Smooth muscle cell (in vitro differentiated cells): ENCODE results near the gene TPK1. TPM values are rescaled to one million over a fixed set of nuclear protein-coding genes. Genes with fewer than 3 reads are reported as not detected.

Experiments
- polyA plus RNA-seq: library from polyadenylated mRNA; unstranded; fragments of >200 nt; fragmentation: Nextera tagmentation; extraction: Ambion mirVana; gene quantifications from 2 replicates; pipeline ENCODE4 v1.2.1, GENCODE V29; 2016
- small RNA-seq: library from RNA; depleted of rRNA; stranded (forward); fragments of <200 nt; gene quantifications from one replicate; pipeline ENCODE3, GENCODE V24; 2014
- total RNA-seq: library from RNA; depleted of rRNA; stranded (reverse); fragments of >200 nt; gene quantifications from 2 replicates; pipeline ENCODE4 v1.2.3, GENCODE V29; 2014

The TPK1 gene
- total and polyA plus RNA-seq, 2 experiments from 2014 or later, result 1.2 to 1.9 TPM

Small RNA genes within 50 kb of the gene (small RNA-seq; reads per million reads assigned to genes)
- not detected for gene RNU6ATAC40P
